GM21423 (cell line): ENCODE data around the gene UGT1A3.
"Not testable (repeated sequence)": the region's sequence is repeated elsewhere in the genome, so short reads cannot be mapped to it uniquely, and the experiment has no call there.

ENCODE experiments used
- ATAC-seq: cut with Tn5 transposase; IDR thresholded peaks from one replicate; pipeline ENCODE4 v1.9.1; 2021; ENCODE audit warnings: mild to moderate bottlenecking, moderate library complexity; ENCODE audit not compliant: unreplicated experiment

The UGT1A3 gene

GRCh38 chr2:233707940-233708644 is 20.8 kb upstream of the UGT1A3 start:
- no peak for ATAC-seq

GRCh38 chr2:233708942-233709341 is 19.9 kb upstream of the UGT1A3 start:
- ATAC-seq, result no peak

GRCh38 chr2:233711312-233712008 is 17.4 kb upstream of the UGT1A3 start:
- ATAC-seq, result no peak

GRCh38 chr2:233712611-233713261 is 16.1 kb upstream of the UGT1A3 start, which contains the start of gene UGT1A5:
Gene UGT1A5, plus strand, starts transcription at chr2:233712907. Its CDS starts 85 bp downstream, at chr2:233712992.
- no peak for ATAC-seq

- ATAC-seq, result no peak
Observed at GRCh38 chr2:233713262-233713615, 15.6 kb upstream of the UGT1A3 start.

- ATAC-seq, result no peak
Observed at GRCh38 chr2:233714121-233714520, 14.7 kb upstream of the UGT1A3 start.

- no peak for ATAC-seq
Observed at GRCh38 chr2:233718552-233718951, 10.3 kb upstream of the UGT1A3 start, which contains the start of gene UGT1A4. Gene UGT1A4, plus strand, starts transcription at chr2:233718736. Its CDS starts 85 bp downstream, at chr2:233718821.

GRCh38 chr2:233736868-233737653 is 8.2 kb downstream of the UGT1A3 start:
- ATAC-seq, result not testable (repeated sequence)

GRCh38 chr2:233740870-233741269 is 12.0 kb downstream of the UGT1A3 start:
- no peak for ATAC-seq

- no peak for ATAC-seq
Observed at GRCh38 chr2:233743464-233744259, 14.8 kb downstream of the UGT1A3 start.

GRCh38 chr2:233745073-233745755 is 16.4 kb downstream of the UGT1A3 start:
- ATAC-seq, result no peak

- ATAC-seq, result not testable (repeated sequence)
Observed at GRCh38 chr2:233745838-233746237, 17.0 kb downstream of the UGT1A3 start.

GRCh38 chr2:233746475-233747282 is 17.8 kb downstream of the UGT1A3 start:
- no peak for ATAC-seq

- ATAC-seq, result no peak
Observed at GRCh38 chr2:233747283-233747544, 18.4 kb downstream of the UGT1A3 start.

GRCh38 chr2:233750689-233751088 is 21.8 kb downstream of the UGT1A3 start:
- ATAC-seq, result not testable (repeated sequence)

- not testable (repeated sequence) for ATAC-seq
Observed at GRCh38 chr2:233751212-233752009, 22.6 kb downstream of the UGT1A3 start.

- no peak for ATAC-seq
Observed at GRCh38 chr2:233754872-233755611, 26.2 kb downstream of the UGT1A3 start.
